Vagina (tissue), 2 donors: ENCODE results near the gene CUZD1.

Source experiments
- CTCF ChIP-seq, 3 experiments: fragments of 450-650 bp in 2 of 3; fragments of 200-600 bp in 1 of 3; sonication (generic) in 1 of 3; IDR thresholded peaks; one replicate each; pipeline ENCODE4 v1.5.1; 2017 to 2019; ENCODE audit warnings: antibody characterized with exemption in 3 of 3, mild to moderate bottlenecking in 2 of 3, moderate library complexity in 2 of 3
- POLR2A ChIP-seq, 2 donors: fragments of 450-650 bp; IDR thresholded peaks; one replicate each; pipeline ENCODE4 v1.6.1; 2017; ENCODE audit warnings: antibody characterized with exemption in 2 of 2, mild to moderate bottlenecking in 2 of 2, moderate library complexity in 2 of 2
- POLR2AphosphoS5 ChIP-seq, 2 donors: sonication (generic); formaldehyde crosslinking; IDR thresholded peaks; one replicate each; pipeline ENCODE4 v1.9.0; 2017; ENCODE audit warnings: antibody characterized with exemption in 2 of 2, mild to moderate bottlenecking in 2 of 2, low read depth in 1 of 2; ENCODE audit not compliant: insufficient read depth in 1 of 2

- TF ChIP-seq CTCF (IDR thresholded peaks at IDR 0.05): no peak
- no peak for TF ChIP-seq POLR2A (IDR thresholded peaks at IDR 0.05)
- no peak for TF ChIP-seq POLR2AphosphoS5 (IDR thresholded peaks at IDR 0.05; ENCODE audit: insufficient read depth in 1 of 2, low read depth in 1 of 2)
These were observed 16.2 kb downstream of the CUZD1 start for GRCh38 chr10:122829454-122829853.
